Thyroid gland (tissue), 4 donors: Measurements from ENCODE around the gene PRPF8.

Source experiments
- CTCF ChIP-seq, 6 experiments: fragments of 200-600 bp in 3 of 6; fragments of 450-650 bp in 3 of 6; sonication (generic) in 3 of 6; IDR thresholded peaks; one replicate each; pipeline ENCODE4 v1.5.1; 2016 to 2019; ENCODE audit warnings: antibody characterized with exemption in 6 of 6, mild to moderate bottlenecking in 2 of 6, inconsistent platforms in 1 of 6, moderate library complexity in 1 of 6
- POLR2A ChIP-seq, 2 donors: fragments of 450-650 bp; IDR thresholded peaks; one replicate each; pipeline ENCODE4 v1.6.1; 2017; ENCODE audit warnings: antibody characterized with exemption in 2 of 2, mild to moderate bottlenecking in 2 of 2, moderate library complexity in 1 of 2

GRCh38 chr17:1710807-1711553, 26.3 kb upstream of the PRPF8 start:
- no peak for TF ChIP-seq CTCF (IDR thresholded peaks at IDR 0.05)
- TF ChIP-seq POLR2A (IDR thresholded peaks at IDR 0.05) = no peak
